HepG2 (cell line): Measurements from ENCODE around the gene TNP2. TPM values are rescaled to one million over a fixed set of nuclear protein-coding genes. Genes with fewer than 3 reads are reported as not detected.

Experiments used
- ATF2 ChIP-seq: sonication (generic); formaldehyde crosslinking; IDR thresholded peaks from 2 replicates; pipeline ENCODE4 v1.4.0; 2020; ENCODE audit warnings: missing genetic modification reagents
- CAMTA2 ChIP-seq: sonication (generic); formaldehyde crosslinking; IDR thresholded peaks from 2 replicates; pipeline ENCODE4 v1.4.0; 2020; ENCODE audit warnings: mild to moderate bottlenecking, missing genetic modification reagents, borderline replicate concordance
- CBX2 ChIP-seq, 2 experiments: fragments of 200-600 bp in 1 of 2; sonication (generic); formaldehyde crosslinking in 1 of 2; IDR thresholded peaks; 2 replicates each; pipeline versions ENCODE4 v1.7.0 to v1.8.1; 2018 to 2022; ENCODE audit warnings: low read depth in 2 of 2, low read length in 1 of 2, mild to moderate bottlenecking in 1 of 2, missing genetic modification reagents in 1 of 2
- CERS6 ChIP-seq: sonication (generic); formaldehyde crosslinking; IDR thresholded peaks from 2 replicates; pipeline ENCODE4 v1.5.0; 2020; ENCODE audit warnings: missing genetic modification reagents
- FOXK1 ChIP-seq: sonication (generic); formaldehyde crosslinking; IDR thresholded peaks from 2 replicates; pipeline ENCODE4 v1.4.0; 2020; ENCODE audit warnings: low read depth, missing genetic modification reagents, borderline replicate concordance
- GATAD1 ChIP-seq: IDR thresholded peaks from 2 replicates; pipeline ENCODE4 v1.6.1; 2016; ENCODE audit warnings: missing genetic modification reagents, missing compliant biosample characterization
- HOXA3 ChIP-seq: sonication (generic); formaldehyde crosslinking; IDR thresholded peaks from 2 replicates; pipeline ENCODE4 v1.5.0; 2020; ENCODE audit warnings: missing genetic modification reagents
- KLF11 ChIP-seq: IDR thresholded peaks from 2 replicates; pipeline ENCODE4 v1.6.1; 2016; ENCODE audit warnings: missing compliant biosample characterization
- KMT2B ChIP-seq: IDR thresholded peaks from 2 replicates; pipeline ENCODE4 v1.6.1; 2016; ENCODE audit warnings: missing genetic modification reagents, missing compliant biosample characterization
- MXD4 ChIP-seq: IDR thresholded peaks from 2 replicates; pipeline ENCODE4 v1.6.1; 2016; ENCODE audit warnings: mild to moderate bottlenecking, missing biosample characterization, missing genetic modification reagents
- NFE2L1 ChIP-seq: sonication (generic); formaldehyde crosslinking; IDR thresholded peaks from 2 replicates; pipeline ENCODE4 v1.4.0; 2020; ENCODE audit warnings: missing genetic modification reagents, mild to moderate bottlenecking, borderline replicate concordance
- POGK ChIP-seq: sonication (generic); formaldehyde crosslinking; conservative IDR thresholded peaks from 2 replicates; pipeline ENCODE4 v1.8.0; 2022; ENCODE audit warnings: mild to moderate bottlenecking, moderate library complexity, missing genetic modification reagents
- PRPF4 ChIP-seq: fragments of 200-400 bp; formaldehyde crosslinking; IDR thresholded peaks from 2 replicates; pipeline ENCODE4 v1.6.1; 2016; ENCODE audit warnings: low read length, low read depth; ENCODE audit not compliant: poor library complexity, severe bottlenecking
- TFE3 ChIP-seq: IDR thresholded peaks from 2 replicates; pipeline ENCODE4 v1.6.1; 2016
- TGIF2 ChIP-seq: IDR thresholded peaks from 2 replicates; pipeline ENCODE4 v1.6.1; 2016; ENCODE audit warnings: control low read depth, missing compliant biosample characterization
- ZBTB38 ChIP-seq: sonication (generic); formaldehyde crosslinking; IDR thresholded peaks from 2 replicates; pipeline ENCODE4 v1.5.1; 2020; ENCODE audit warnings: mild to moderate bottlenecking, missing genetic modification reagents
- ZNF230 ChIP-seq: sonication (generic); formaldehyde crosslinking; IDR thresholded peaks from 2 replicates; pipeline ENCODE4 v1.4.0; 2020; ENCODE audit warnings: mild to moderate bottlenecking, missing genetic modification reagents
- ZNF251 ChIP-seq: sonication (generic); formaldehyde crosslinking; IDR thresholded peaks from 2 replicates; pipeline ENCODE4 v1.9.0; 2021; ENCODE audit warnings: mild to moderate bottlenecking, missing genetic modification reagents
- ZNF432 ChIP-seq: sonication (generic); formaldehyde crosslinking; IDR thresholded peaks from 2 replicates; pipeline ENCODE4 v1.5.0; 2020; ENCODE audit warnings: missing genetic modification reagents, mild to moderate bottlenecking, borderline replicate concordance
- ZNF556 ChIP-seq: sonication (generic); formaldehyde crosslinking; IDR thresholded peaks from 2 replicates; pipeline ENCODE4 v1.4.0; 2020; ENCODE audit warnings: mild to moderate bottlenecking, missing genetic modification reagents, borderline replicate concordance
- ZNF691 ChIP-seq: sonication (generic); formaldehyde crosslinking; IDR thresholded peaks from 2 replicates; pipeline ENCODE4 v1.4.0; 2020; ENCODE audit warnings: missing genetic modification reagents, low read depth, mild to moderate bottlenecking, borderline replicate concordance
- polyA plus RNA-seq, 8 experiments: library from polyadenylated mRNA; depleted of rRNA in 3 of 8; stranded (reverse) in 7 of 8; unstranded in 1 of 8; fragments of >200 nt; fragmentation: Illumina TruSeq in 4 of 8; extraction: Trizol in 4 of 8; gene quantifications; 2 replicates each; pipeline versions ENCODE4 v1.2.1 to v1.2.3, GENCODE V29; 2011 to 2016; ENCODE audit warnings: low read depth in 4 of 8, missing spikeins in 1 of 8, mixed read lengths in 1 of 8; ENCODE audit not compliant: insufficient read depth in 1 of 8
- total RNA-seq, 5 experiments: library from RNA; depleted of rRNA; stranded (reverse); fragments of >200 nt; fragmentation: Illumina TruSeq; extraction: Trizol; gene quantifications; 2 replicates each; pipeline ENCODE4 v1.2.3, GENCODE V29; 2016; ENCODE audit warnings: low read depth in 1 of 5

TNP2 gene
- total and polyA plus RNA-seq, 2 of the 13 experiments (the other 11 are each of a cell fraction or from before 2014, with no cell fraction given) = not detected

- TF ChIP-seq POGK (CRISPR knock-in tag) (0 out of 2 replicates have a peak, but pooled peaks have one; percentile 10), ZNF691 (CRISPR knock-in tag) (peak; percentile 87), PRPF4 (no peak), KMT2B (CRISPR knock-in tag) (peak; percentile 16; the same call in 1 of the 2 replicates), NFE2L1 (CRISPR knock-in tag) (peak; percentile 17; the same call in 1 of the 2 replicates), MXD4 (CRISPR knock-in tag) (no peak), ZNF230 (peak; percentile 98), HOXA3 (CRISPR knock-in tag) (no peak; the same call in 1 of the 2 replicates), CBX2 (IDR thresholded peaks at IDR 0.05; ENCODE audit: low read depth, low read length) (no peak), CBX2 (CRISPR knock-in tag; IDR thresholded peaks at IDR 0.05; ENCODE audit: low read depth) (no peak), KLF11 (CRISPR knock-in tag) (peak; percentile 35; the same call in 1 of the 2 replicates), GATAD1 (CRISPR knock-in tag) (0 out of 2 replicates have a peak, but pooled peaks have one; percentile 6), TFE3 (CRISPR knock-in tag) (no peak), CERS6 (CRISPR knock-in tag) (no peak), ZNF432 (CRISPR knock-in tag) (0 out of 2 replicates have a peak, but pooled peaks have one; percentile 22), CAMTA2 (CRISPR knock-in tag) (peak; percentile 65; the same call in 1 of the 2 replicates), ATF2 (CRISPR knock-in tag) (no peak), FOXK1 (no peak), TGIF2 (no peak), ZNF251 (peak; percentile 93; the same call in 1 of the 2 replicates), ZBTB38 (CRISPR knock-in tag) (peak; percentile 73), ZNF556 (CRISPR knock-in tag) (0 out of 2 replicates have a peak, but pooled peaks have one; percentile 62)
Observed at GRCh38 chr16:11307639-11308492, 38.7 kb upstream of the TNP2 start (continued).
